Measurements from ENCODE around the gene THAP2. TPM values are rescaled to one million over a fixed set of nuclear protein-coding genes. Genes with fewer than 3 reads are reported as not detected.

Gene THAP2
- total RNA-seq, 2 donors from 2014 or later: 3.8 to 6.0 TPM

DNA sequence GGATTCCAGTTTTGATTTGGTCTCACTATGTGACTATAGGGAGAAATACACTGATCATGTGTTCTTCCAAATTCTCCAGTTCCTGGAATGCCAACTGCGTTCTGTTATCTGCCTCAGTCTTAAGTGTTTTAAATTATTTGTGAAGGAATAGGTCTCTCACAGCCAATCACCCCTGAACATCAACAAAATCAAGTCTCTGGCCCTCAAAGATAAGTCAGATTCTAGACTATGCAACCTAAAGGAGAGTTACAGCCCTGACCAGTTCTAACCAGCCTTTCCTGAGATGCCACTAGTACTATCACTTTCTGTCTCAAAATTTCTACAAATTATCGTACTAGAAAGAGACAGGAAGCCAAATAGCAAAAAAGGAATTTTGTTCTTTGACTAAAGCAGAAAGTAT, 22.7 kb upstream of the THAP2 start:
- no peaks in the 10 kb centered on the region for H3K4me1 ChIP-seq
- intact Hi-C loops (cut with DNase I): no loop called here
- H3K9me3 ChIP-seq: no peaks in the 10 kb centered on the region
- H3K27ac ChIP-seq: no peak overlapping the region
- TF ChIP-seq, protein P1, sequence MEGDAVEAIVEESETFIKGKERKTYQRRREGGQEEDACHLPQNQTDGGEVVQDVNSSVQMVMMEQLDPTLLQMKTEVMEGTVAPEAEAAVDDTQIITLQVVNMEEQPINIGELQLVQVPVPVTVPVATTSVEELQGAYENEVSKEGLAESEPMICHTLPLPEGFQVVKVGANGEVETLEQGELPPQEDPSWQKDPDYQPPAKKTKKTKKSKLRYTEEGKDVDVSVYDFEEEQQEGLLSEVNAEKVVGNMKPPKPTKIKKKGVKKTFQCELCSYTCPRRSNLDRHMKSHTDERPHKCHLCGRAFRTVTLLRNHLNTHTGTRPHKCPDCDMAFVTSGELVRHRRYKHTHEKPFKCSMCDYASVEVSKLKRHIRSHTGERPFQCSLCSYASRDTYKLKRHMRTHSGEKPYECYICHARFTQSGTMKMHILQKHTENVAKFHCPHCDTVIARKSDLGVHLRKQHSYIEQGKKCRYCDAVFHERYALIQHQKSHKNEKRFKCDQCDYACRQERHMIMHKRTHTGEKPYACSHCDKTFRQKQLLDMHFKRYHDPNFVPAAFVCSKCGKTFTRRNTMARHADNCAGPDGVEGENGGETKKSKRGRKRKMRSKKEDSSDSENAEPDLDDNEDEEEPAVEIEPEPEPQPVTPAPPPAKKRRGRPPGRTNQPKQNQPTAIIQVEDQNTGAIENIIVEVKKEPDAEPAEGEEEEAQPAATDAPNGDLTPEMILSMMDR (IDR thresholded peaks at IDR 0.05): no peak
- no peak overlapping the region for H3K4me3 ChIP-seq
- no peaks in the 10 kb centered on the region for H3K27me3 ChIP-seq
- peaks cover 16% of the 10 kb centered on the region for H3K36me3 ChIP-seq
- no peak for DNase-seq
- H3K9ac ChIP-seq (ENCODE audit: low read depth in 2 of 2, low read length in 2 of 2): no peak overlapping the region

DNA sequence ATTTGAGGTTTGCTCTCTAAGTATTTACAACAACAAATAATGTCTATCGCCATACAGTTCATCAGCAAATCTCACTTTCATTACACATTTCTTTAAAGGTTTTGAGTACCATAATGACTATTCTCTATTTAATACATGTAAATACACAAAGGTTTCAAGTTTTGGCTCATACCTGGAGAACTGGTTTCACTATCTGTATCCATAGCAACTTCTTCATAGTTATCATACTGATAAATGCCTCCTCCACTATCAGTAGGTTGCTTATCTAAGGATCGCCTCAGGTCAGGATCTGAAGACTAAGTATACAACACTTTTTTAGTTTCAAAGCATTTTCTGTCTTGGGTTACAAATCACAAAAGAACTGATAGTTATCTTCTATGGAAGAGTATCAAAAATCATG, 21.8 kb upstream of the THAP2 start:
- intact Hi-C loops (cut with DNase I): no loop called here
- H3K9ac ChIP-seq (ENCODE audit: low read depth in 2 of 2, low read length in 2 of 2): no peak overlapping the region
- TF ChIP-seq, protein P1 (IDR thresholded peaks at IDR 0.05): no peak
- no peaks in the 10 kb centered on the region for H3K4me1 ChIP-seq
- no peak for DNase-seq
- H3K27me3 ChIP-seq: no peaks in the 10 kb centered on the region
- no peak overlapping the region for H3K27ac ChIP-seq
- peaks cover 16% of the 10 kb centered on the region for H3K36me3 ChIP-seq
- no peak overlapping the region for H3K4me3 ChIP-seq
- no peaks in the 10 kb centered on the region for H3K9me3 ChIP-seq

DNA sequence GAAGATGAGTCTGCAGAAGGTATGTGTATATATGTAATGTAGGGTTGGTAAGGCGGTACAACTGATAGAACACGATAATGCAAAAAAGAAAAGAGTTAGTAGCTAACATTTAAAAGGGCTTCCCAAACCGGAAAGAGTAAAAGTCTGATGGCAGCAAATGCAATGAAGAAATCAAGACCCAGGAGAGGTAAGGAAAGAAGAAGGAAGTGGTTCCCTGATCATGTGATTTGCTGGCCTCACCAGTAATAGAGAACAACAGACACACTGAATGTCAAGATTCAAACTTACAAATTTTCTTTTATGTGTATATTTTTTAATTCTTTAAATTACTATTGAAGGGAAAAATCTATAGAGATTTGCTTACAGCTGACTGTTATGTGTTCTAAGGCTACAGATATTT, 18.8 kb upstream of the THAP2 start:
- TF ChIP-seq, protein P1 (IDR thresholded peaks at IDR 0.05): no peak
- no peaks in the 10 kb centered on the region for H3K9me3 ChIP-seq
- DNase-seq: no peak
- peaks cover 11% of the 10 kb centered on the region for H3K36me3 ChIP-seq
- H3K4me3 ChIP-seq: no peak overlapping the region
- H3K27me3 ChIP-seq: no peaks in the 10 kb centered on the region
- H3K9ac ChIP-seq (ENCODE audit: low read depth in 2 of 2, low read length in 2 of 2): no peak overlapping the region
- no peak overlapping the region for H3K27ac ChIP-seq
- no peaks in the 10 kb centered on the region for H3K4me1 ChIP-seq
- intact Hi-C loops (cut with DNase I): no loop called here

DNA sequence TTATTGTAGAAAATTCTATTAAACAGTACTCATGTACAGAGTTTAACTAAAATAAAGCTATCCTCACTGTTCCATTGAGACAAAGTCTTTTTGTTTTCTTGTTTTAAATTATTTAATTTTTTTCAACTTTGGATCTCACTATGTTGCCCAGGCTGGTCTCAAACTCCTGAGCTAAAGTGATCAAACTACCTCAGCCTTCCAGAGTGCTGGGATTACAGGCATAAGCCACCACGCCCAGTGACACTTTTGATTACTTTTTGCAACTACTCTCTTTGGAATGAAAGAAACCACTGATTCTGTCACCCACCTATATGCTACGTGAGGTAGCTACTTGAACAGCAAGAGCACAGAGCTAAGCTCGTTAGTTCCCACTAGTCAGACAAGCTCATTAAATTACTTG, 17.6 kb upstream of the THAP2 start:
- Histone ChIP-seq H3K27me3 (no peaks in the 10 kb centered on the region), H3K36me3 (peaks cover 7% of the 10 kb centered on the region), H3K9ac (ENCODE audit: low read depth in 2 of 2, low read length in 2 of 2) (no peak overlapping the region), H3K9me3 (no peaks in the 10 kb centered on the region), H3K4me3 (no peak overlapping the region), H3K4me1 (no peaks in the 10 kb centered on the region), H3K27ac (no peak overlapping the region)
- TF ChIP-seq, protein P1 (IDR thresholded peaks at IDR 0.05): no peak
- no peak for DNase-seq
- intact Hi-C loops (cut with DNase I): no loop called here

DNA sequence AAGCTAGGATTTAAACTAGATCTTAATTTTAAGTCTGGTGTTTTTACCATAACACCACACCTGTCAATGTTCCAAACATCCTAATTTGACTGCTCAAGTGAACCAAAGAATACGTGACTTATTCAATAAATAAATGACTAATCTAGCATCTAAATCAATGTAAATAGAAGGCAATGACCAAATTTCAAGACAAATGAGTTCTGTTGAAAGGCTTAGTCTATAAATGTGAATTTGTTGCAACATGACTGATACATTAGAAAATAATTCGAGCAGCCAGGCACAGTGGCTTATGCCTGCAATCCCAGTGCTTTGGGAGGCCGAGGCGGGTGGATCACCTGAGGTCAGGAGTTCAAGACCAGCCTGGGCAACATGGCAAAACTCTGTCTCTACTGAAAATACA, 15.6 kb upstream of the THAP2 start:
- Histone ChIP-seq H3K27ac (no peak overlapping the region), H3K36me3 (peaks cover 6% of the 10 kb centered on the region), H3K9ac (ENCODE audit: low read depth in 2 of 2, low read length in 2 of 2) (no peak overlapping the region), H3K4me1 (no peaks in the 10 kb centered on the region), H3K9me3 (no peaks in the 10 kb centered on the region), H3K4me3 (no peak overlapping the region), H3K27me3 (no peaks in the 10 kb centered on the region)
- TF ChIP-seq, protein P1 (IDR thresholded peaks at IDR 0.05): no peak
- intact Hi-C loops (cut with DNase I): no loop called here
- no peak for DNase-seq

DNA sequence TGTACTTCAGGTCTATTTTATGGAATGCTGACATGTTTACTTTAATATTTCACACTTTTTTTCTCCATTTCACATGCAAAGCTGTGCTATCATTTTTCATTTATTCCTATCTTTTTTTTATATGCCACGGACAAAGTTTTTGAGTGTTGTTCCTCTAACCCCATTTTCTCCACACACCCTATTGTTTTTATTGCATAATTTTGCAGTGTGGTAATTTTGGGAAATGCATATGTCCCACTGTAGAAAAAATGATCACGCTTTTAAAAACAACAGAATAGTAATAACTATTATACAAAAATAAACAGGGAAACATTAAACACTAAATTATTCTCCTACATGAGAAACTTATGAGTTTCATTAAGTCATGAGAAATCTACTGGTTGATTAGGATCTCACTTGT, 14.7 kb upstream of the THAP2 start:
- Histone ChIP-seq H3K4me1 (no peaks in the 10 kb centered on the region), H3K36me3 (no peaks in the 10 kb centered on the region)

More for the DNA sequence above, 14.7 kb upstream of the THAP2 start:
- TF ChIP-seq, protein P1 (IDR thresholded peaks at IDR 0.05): no peak
- Histone ChIP-seq H3K9ac (ENCODE audit: low read depth in 2 of 2, low read length in 2 of 2) (no peak overlapping the region), H3K27ac (no peak overlapping the region), H3K4me3 (no peak overlapping the region), H3K27me3 (no peaks in the 10 kb centered on the region), H3K9me3 (no peaks in the 10 kb centered on the region)
- no peak for DNase-seq
- intact Hi-C loops (cut with DNase I): no loop called here
